GM12878 (cell line): ENCODE measurements around the gene LRRC63. TPM values are rescaled to one million over a fixed set of nuclear protein-coding genes. Genes with fewer than 3 reads are reported as not detected.

ENCODE experiments used
- CREM ChIP-seq: IDR thresholded peaks from 2 replicates; pipeline ENCODE4 v1.6.1; 2014; ENCODE audit warnings: antibody characterized with exemption, low read depth
- FOS ChIP-seq: IDR thresholded peaks from 3 replicates; pipeline ENCODE4 v1.6.1; 2011; ENCODE audit warnings: borderline replicate concordance; ENCODE audit not compliant: insufficient read length; ENCODE audit errors: extremely low read depth
- FOXK2 ChIP-seq: fragments of 450-650 bp; IDR thresholded peaks from 2 replicates; pipeline ENCODE4 v1.6.1; 2017; ENCODE audit warnings: mild to moderate bottlenecking, moderate library complexity
- HCFC1 ChIP-seq: fragments of 150-350 bp; IDR thresholded peaks from 2 replicates; pipeline ENCODE4 v1.6.1; 2014; ENCODE audit warnings: low read length
- HDAC2 ChIP-seq: fragments of 200-600 bp; sonication (generic); IDR thresholded peaks from 2 replicates; pipeline ENCODE4 v1.6.1; 2017
- KDM1A ChIP-seq: fragments of 200-600 bp; sonication (generic); IDR thresholded peaks from 2 replicates; pipeline ENCODE4 v1.6.1; 2016; ENCODE audit warnings: borderline replicate concordance
- MXI1 ChIP-seq: fragments of 150-350 bp; IDR thresholded peaks from 2 replicates; pipeline ENCODE4 v1.6.1; 2011; ENCODE audit warnings: low read depth, mild to moderate bottlenecking, inconsistent platforms, low read length, improper control_type of control experiment
- NFYA ChIP-seq: IDR thresholded peaks from 2 replicates; pipeline ENCODE4 v1.6.1; 2011; ENCODE audit warnings: low read depth, mild to moderate bottlenecking, low read length, improper control_type of control experiment, borderline replicate concordance
- NFYB ChIP-seq: IDR thresholded peaks from 2 replicates; pipeline ENCODE4 v1.6.1; 2011; ENCODE audit warnings: low read depth, mild to moderate bottlenecking, low read length, improper control_type of control experiment, moderate library complexity; ENCODE audit not compliant: insufficient read depth
- NRF1 ChIP-seq: conservative IDR thresholded peaks from 2 replicates; pipeline ENCODE4 v1.6.1; 2011; ENCODE audit warnings: mild to moderate bottlenecking, low read depth, low read length, improper control_type of control experiment
- SIN3A ChIP-seq: IDR thresholded peaks from 2 replicates; pipeline ENCODE4 v1.6.1; 2012; ENCODE audit warnings: low read depth, low read length, improper control_type of control experiment
- SMAD1 ChIP-seq: fragments of 450-650 bp; IDR thresholded peaks from 2 replicates; pipeline ENCODE4 v1.6.1; 2018; ENCODE audit warnings: mild to moderate bottlenecking, low read depth; ENCODE audit not compliant: partially characterized antibody
- STAT1 ChIP-seq: fragments of 450-650 bp; conservative IDR thresholded peaks from 2 replicates; pipeline ENCODE4 v1.6.1; 2014; ENCODE audit warnings: antibody characterized with exemption, mild to moderate bottlenecking
- TCF12 ChIP-seq: IDR thresholded peaks from 2 replicates; pipeline ENCODE4 v1.6.1; 2011; ENCODE audit warnings: low read depth, mild to moderate bottlenecking, low read length
- YBX1 ChIP-seq: fragments of 450-650 bp; IDR thresholded peaks from 2 replicates; pipeline ENCODE4 v1.6.1; 2016; ENCODE audit warnings: antibody characterized with exemption
- ZZZ3 ChIP-seq: IDR thresholded peaks from 2 replicates; pipeline ENCODE4 v1.6.1; 2011; ENCODE audit warnings: low read depth; ENCODE audit not compliant: control insufficient read depth, insufficient read length
- polyA plus RNA-seq, 11 experiments: library from polyadenylated mRNA; depleted of rRNA in 4 of 11; unstranded in 6 of 11; stranded (reverse) in 5 of 11; fragments of >200 nt; fragmentation: Nextera tagmentation in 4 of 11; fragmentation: Illumina TruSeq in 1 of 11; extraction: Ambion mirVana in 4 of 11; extraction: Trizol in 1 of 11; gene quantifications; 1 replicate in 1 of 11; 2 replicates in 10 of 11; pipeline versions ENCODE4 v1.2.1 to v1.2.3, GENCODE V29; 2011 to 2016; ENCODE audit warnings: inconsistent platforms in 2 of 11, missing spikeins in 2 of 11, low read depth in 1 of 11
- total RNA-seq, 4 experiments: library from RNA; depleted of rRNA in 3 of 4; stranded (reverse); fragments of >200 nt in 3 of 4; fragmentation: Illumina TruSeq in 1 of 4; extraction: Trizol in 1 of 4; gene quantifications; 2 replicates each; pipeline versions ENCODE4 v1.2.1 to v1.2.3, GENCODE V29; 2013 to 2021
- TF ChIP-seq, protein P1 (sequence below): fragments of 450-650 bp; conservative IDR thresholded peaks from 2 replicates; pipeline ENCODE4 v1.6.1; 2017; ENCODE audit warnings: mild to moderate bottlenecking, moderate library complexity
- TF ChIP-seq, protein P2 (sequence below): fragments of 450-650 bp; IDR thresholded peaks from 2 replicates; pipeline ENCODE4 v1.6.1; 2016; ENCODE audit warnings: mild to moderate bottlenecking
- TF ChIP-seq, protein P3 (sequence below): IDR thresholded peaks from 2 replicates; pipeline ENCODE4 v1.6.1; 2012; ENCODE audit warnings: low read depth, low read length, improper control_type of control experiment
- TF ChIP-seq, protein P4 (sequence below): fragments of 450-650 bp; IDR thresholded peaks from 2 replicates; pipeline ENCODE4 v1.6.1; 2018; ENCODE audit warnings: mild to moderate bottlenecking, low read depth, moderate library complexity; ENCODE audit not compliant: partially characterized antibody

The LRRC63 gene
- total and polyA plus RNA-seq, 10 of the 15 experiments (the other 5 are each of a cell fraction or from before 2014, with no cell fraction given) = 0.34 to 0.98 (median 0.76) TPM; not detected in 1

DNA sequence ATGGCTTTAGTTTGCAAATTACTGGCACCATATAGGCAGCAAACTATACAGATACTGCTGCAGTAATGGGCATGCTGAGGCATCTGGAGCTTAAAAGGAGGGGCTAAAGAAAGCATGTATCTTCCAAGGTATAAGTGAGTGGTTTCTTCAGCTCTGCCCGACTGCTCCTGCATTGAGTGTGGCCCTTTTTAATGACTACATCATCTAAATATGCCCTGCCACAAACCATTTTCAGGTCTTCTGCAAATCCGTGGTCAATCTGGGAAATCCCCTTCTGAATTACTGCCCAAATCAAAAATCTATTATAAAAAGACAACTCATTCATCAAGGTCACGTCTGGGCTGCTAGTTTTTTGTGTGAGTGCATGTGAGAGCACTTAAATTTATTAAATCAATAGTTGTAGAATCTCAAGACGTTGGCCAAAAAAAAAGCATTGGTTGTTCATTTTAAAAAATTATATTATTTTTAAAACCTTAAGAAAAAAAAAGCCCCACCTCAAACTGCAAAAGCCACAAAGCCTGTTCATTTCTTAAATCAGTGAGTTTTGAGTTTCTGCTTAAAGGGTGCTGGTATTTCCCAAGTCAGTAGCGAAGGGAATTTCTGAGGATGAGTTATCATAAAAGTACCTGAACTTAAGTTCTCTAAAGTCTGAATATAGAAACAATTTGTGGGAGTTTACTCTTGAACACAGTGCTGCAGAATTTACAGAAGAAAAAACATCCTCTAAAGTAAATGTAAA is 46.1 kb upstream of the LRRC63 start (continued):
- TF ChIP-seq, protein P1, sequence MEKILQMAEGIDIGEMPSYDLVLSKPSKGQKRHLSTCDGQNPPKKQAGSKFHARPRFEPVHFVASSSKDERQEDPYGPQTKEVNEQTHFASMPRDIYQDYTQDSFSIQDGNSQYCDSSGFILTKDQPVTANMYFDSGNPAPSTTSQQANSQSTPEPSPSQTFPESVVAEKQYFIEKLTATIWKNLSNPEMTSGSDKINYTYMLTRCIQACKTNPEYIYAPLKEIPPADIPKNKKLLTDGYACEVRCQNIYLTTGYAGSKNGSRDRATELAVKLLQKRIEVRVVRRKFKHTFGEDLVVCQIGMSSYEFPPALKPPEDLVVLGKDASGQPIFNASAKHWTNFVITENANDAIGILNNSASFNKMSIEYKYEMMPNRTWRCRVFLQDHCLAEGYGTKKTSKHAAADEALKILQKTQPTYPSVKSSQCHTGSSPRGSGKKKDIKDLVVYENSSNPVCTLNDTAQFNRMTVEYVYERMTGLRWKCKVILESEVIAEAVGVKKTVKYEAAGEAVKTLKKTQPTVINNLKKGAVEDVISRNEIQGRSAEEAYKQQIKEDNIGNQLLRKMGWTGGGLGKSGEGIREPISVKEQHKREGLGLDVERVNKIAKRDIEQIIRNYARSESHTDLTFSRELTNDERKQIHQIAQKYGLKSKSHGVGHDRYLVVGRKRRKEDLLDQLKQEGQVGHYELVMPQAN = no peak
- TF ChIP-seq KDM1A (no peak), NFYA (no peak), TCF12 (no peak), YBX1 (no peak), CREM (peak; percentile 58; the same call in 1 of the 2 replicates), HCFC1 (no peak), NRF1 (no peak), NFYB (no peak), HDAC2 (no peak), ZZZ3 (no peak), FOS (no peak), STAT1 (no peak), MXI1 (no peak), SMAD1 (no peak), SIN3A (no peak), FOXK2 (no peak)
- TF ChIP-seq, protein P2, sequence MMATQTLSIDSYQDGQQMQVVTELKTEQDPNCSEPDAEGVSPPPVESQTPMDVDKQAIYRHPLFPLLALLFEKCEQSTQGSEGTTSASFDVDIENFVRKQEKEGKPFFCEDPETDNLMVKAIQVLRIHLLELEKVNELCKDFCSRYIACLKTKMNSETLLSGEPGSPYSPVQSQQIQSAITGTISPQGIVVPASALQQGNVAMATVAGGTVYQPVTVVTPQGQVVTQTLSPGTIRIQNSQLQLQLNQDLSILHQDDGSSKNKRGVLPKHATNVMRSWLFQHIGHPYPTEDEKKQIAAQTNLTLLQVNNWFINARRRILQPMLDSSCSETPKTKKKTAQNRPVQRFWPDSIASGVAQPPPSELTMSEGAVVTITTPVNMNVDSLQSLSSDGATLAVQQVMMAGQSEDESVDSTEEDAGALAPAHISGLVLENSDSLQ = peak; percentile 57; the same call in 1 of the 2 replicates
- TF ChIP-seq, protein P3, sequence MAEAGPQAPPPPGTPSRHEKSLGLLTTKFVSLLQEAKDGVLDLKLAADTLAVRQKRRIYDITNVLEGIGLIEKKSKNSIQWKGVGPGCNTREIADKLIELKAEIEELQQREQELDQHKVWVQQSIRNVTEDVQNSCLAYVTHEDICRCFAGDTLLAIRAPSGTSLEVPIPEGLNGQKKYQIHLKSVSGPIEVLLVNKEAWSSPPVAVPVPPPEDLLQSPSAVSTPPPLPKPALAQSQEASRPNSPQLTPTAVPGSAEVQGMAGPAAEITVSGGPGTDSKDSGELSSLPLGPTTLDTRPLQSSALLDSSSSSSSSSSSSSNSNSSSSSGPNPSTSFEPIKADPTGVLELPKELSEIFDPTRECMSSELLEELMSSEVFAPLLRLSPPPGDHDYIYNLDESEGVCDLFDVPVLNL = no peak
- TF ChIP-seq, protein P4, sequence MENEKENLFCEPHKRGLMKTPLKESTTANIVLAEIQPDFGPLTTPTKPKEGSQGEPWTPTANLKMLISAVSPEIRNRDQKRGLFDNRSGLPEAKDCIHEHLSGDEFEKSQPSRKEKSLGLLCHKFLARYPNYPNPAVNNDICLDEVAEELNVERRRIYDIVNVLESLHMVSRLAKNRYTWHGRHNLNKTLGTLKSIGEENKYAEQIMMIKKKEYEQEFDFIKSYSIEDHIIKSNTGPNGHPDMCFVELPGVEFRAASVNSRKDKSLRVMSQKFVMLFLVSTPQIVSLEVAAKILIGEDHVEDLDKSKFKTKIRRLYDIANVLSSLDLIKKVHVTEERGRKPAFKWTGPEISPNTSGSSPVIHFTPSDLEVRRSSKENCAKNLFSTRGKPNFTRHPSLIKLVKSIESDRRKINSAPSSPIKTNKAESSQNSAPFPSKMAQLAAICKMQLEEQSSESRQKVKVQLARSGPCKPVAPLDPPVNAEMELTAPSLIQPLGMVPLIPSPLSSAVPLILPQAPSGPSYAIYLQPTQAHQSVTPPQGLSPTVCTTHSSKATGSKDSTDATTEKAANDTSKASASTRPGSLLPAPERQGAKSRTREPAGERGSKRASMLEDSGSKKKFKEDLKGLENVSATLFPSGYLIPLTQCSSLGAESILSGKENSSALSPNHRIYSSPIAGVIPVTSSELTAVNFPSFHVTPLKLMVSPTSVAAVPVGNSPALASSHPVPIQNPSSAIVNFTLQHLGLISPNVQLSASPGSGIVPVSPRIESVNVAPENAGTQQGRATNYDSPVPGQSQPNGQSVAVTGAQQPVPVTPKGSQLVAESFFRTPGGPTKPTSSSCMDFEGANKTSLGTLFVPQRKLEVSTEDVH = no peak
